ENCODE measurements around the gene TENM4. TPM values are rescaled to one million over a fixed set of nuclear protein-coding genes. Genes with fewer than 3 reads are reported as not detected.

Gene TENM4
- total RNA-seq, 1 donor from 2014 or later, result 5.1 TPM

DNA sequence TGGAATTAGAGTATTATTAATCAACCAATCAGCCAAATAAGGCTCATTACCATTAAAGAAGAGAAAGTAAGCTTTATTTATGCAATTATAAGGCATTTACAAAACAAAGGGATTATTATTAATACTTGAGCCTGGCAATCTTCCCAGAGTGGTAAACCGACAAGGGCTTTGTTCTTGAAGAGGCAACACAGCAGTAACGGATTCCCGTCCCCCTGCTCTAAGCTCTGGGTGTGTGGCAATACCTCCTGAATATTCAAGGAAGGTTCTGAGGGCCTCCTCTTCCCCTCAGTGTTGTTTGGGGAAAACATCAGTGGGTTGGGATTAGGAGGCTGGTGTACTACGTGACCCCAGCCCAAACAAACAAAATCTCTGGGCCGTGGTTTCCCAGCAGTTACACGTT, 176.5 kb downstream of the TENM4 start:
- Histone ChIP-seq H3F3A (ENCODE audit: low read depth) (peaks cover 5% of the 10 kb centered on the region), H3K27me3 (no peaks in the 10 kb centered on the region), H4K20me1 (ENCODE audit: low read depth) (no peaks in the 10 kb centered on the region), H3K9me3 (ENCODE audit: low read depth) (no peaks in the 10 kb centered on the region), H3K36me3 (no peaks in the 10 kb centered on the region), H3K9ac (no peak overlapping the region), H3K4me2 (no peak overlapping the region), H3K79me2 (ENCODE audit: low read depth) (no peaks in the 10 kb centered on the region), H2AFZ (replicated peaks) (no peak overlapping the region), H3K4me3 (no peak overlapping the region), H3K4me1 (peaks cover 3% of the 10 kb centered on the region), H3K27ac (no peak overlapping the region)
- Mint-ChIP-seq H3K27me3 (ENCODE audit: insufficient read depth, low read depth) (no peaks in the 10 kb centered on the region), H3K36me3 (no peaks in the 10 kb centered on the region), H3K4me1 (peaks cover 11% of the 10 kb centered on the region), H3K4me3 (no peak overlapping the region), H3K9me3 (no peaks in the 10 kb centered on the region), H3K27ac (no peak overlapping the region)
- DNase-seq (ENCODE audit: low spot score), result no peak
- TF ChIP-seq, protein P1, sequence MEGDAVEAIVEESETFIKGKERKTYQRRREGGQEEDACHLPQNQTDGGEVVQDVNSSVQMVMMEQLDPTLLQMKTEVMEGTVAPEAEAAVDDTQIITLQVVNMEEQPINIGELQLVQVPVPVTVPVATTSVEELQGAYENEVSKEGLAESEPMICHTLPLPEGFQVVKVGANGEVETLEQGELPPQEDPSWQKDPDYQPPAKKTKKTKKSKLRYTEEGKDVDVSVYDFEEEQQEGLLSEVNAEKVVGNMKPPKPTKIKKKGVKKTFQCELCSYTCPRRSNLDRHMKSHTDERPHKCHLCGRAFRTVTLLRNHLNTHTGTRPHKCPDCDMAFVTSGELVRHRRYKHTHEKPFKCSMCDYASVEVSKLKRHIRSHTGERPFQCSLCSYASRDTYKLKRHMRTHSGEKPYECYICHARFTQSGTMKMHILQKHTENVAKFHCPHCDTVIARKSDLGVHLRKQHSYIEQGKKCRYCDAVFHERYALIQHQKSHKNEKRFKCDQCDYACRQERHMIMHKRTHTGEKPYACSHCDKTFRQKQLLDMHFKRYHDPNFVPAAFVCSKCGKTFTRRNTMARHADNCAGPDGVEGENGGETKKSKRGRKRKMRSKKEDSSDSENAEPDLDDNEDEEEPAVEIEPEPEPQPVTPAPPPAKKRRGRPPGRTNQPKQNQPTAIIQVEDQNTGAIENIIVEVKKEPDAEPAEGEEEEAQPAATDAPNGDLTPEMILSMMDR (IDR thresholded peaks at IDR 0.05), result no peak
- TF ChIP-seq EZH2phosphoT487 (IDR thresholded peaks at IDR 0.05) (no peak), EZH2 (IDR thresholded peaks at IDR 0.05) (no peak)

DNA sequence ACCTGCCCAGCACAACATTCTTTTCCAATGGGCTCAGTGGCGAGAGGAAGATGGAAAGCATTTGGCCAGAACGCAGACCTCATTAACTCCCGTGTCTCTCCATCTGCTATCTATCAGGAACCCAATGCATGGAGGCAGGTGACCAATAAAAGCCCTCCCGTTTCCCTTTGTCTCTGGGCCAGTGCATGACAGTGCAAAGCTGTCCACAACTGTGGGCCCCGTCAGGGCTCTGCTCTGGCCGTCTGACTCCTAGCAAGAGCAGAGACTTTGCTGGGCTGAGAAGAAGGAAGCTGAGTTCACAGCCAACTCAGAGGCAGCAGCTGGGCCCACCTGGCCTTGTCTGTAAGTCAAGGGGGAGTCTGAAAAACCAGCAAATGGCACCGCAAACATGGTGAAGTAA, 177.8 kb downstream of the TENM4 start:
- Mint-ChIP-seq H3K27me3 (ENCODE audit: insufficient read depth, low read depth) (no peaks in the 10 kb centered on the region), H3K4me3 (no peak overlapping the region), H3K27ac (no peak overlapping the region), H3K36me3 (no peaks in the 10 kb centered on the region), H3K4me1 (peaks cover 18% of the 10 kb centered on the region), H3K9me3 (no peaks in the 10 kb centered on the region)
- H3K4me2 ChIP-seq, result no peak overlapping the region
- TF ChIP-seq, protein P1 (IDR thresholded peaks at IDR 0.05), result no peak
- no peak for TF ChIP-seq EZH2 (IDR thresholded peaks at IDR 0.05)
- TF ChIP-seq EZH2phosphoT487 (IDR thresholded peaks at IDR 0.05), result no peak
- no peaks in the 10 kb centered on the region for H3K9me3 ChIP-seq (ENCODE audit: low read depth)
- H3K79me2 ChIP-seq (ENCODE audit: low read depth), result no peaks in the 10 kb centered on the region
- peaks cover 6% of the 10 kb centered on the region for H3K4me1 ChIP-seq
- no peak for DNase-seq (ENCODE audit: low spot score)
- no peaks in the 10 kb centered on the region for H3K27me3 ChIP-seq
- no peak overlapping the region for H3K9ac ChIP-seq
- H3K36me3 ChIP-seq, result no peaks in the 10 kb centered on the region
- no peak overlapping the region for H3K27ac ChIP-seq
- no peaks in the 10 kb centered on the region for H4K20me1 ChIP-seq (ENCODE audit: low read depth)
- H2AFZ ChIP-seq (replicated peaks), result no peak overlapping the region
- H3F3A ChIP-seq (ENCODE audit: low read depth), result no peaks in the 10 kb centered on the region
- no peak overlapping the region for H3K4me3 ChIP-seq

DNA sequence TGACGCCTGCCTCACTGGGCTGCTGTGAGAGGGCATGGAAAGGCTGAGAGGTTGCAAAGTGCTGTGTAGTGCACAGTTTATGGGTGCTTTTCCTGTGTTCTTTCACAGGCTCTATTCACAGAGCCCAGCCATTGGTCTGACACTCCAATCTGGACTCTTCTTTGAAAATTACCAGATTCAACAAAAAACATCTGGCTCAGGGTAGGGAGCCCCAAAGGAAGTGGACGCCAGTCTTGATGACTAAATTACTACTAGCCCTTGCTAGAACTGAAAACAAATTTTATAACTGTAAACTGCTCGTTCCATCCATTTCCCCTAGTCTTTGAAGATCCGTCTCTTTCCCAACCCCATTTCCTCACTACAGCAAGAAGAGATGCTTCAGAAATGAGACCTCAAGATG, 178.6 kb downstream of the TENM4 start:
- Histone ChIP-seq H3K79me2 (ENCODE audit: low read depth) (no peaks in the 10 kb centered on the region), H3F3A (ENCODE audit: low read depth) (no peaks in the 10 kb centered on the region), H3K36me3 (no peaks in the 10 kb centered on the region), H3K27me3 (no peaks in the 10 kb centered on the region), H3K27ac (no peak overlapping the region), H4K20me1 (ENCODE audit: low read depth) (no peaks in the 10 kb centered on the region), H3K4me3 (no peak overlapping the region), H3K9me3 (ENCODE audit: low read depth) (no peaks in the 10 kb centered on the region), H2AFZ (replicated peaks) (no peak overlapping the region), H3K9ac (no peak overlapping the region), H3K4me2 (no peak overlapping the region), H3K4me1 (peaks cover 6% of the 10 kb centered on the region)
- Mint-ChIP-seq H3K9me3 (no peaks in the 10 kb centered on the region), H3K27me3 (ENCODE audit: insufficient read depth, low read depth) (no peaks in the 10 kb centered on the region), H3K4me3 (no peak overlapping the region), H3K4me1 (peaks cover 18% of the 10 kb centered on the region), H3K27ac (no peak overlapping the region), H3K36me3 (no peaks in the 10 kb centered on the region)
- TF ChIP-seq EZH2phosphoT487 (IDR thresholded peaks at IDR 0.05) (no peak), EZH2 (IDR thresholded peaks at IDR 0.05) (no peak)
- TF ChIP-seq, protein P1 (IDR thresholded peaks at IDR 0.05), result no peak
- no peak for DNase-seq (ENCODE audit: low spot score)

Measured in neural progenitor cell (in vitro differentiated cells).